NCI-H748 treated with DMSO at 0.1 percent for 48 hours (cell line): ENCODE data around the gene PPP2R3A.

Source experiments
- DNase-seq: peaks from one replicate; lab custom pipeline; 2025; lab: John Stamatoyannopoulos, UW

PPP2R3A gene

DNA sequence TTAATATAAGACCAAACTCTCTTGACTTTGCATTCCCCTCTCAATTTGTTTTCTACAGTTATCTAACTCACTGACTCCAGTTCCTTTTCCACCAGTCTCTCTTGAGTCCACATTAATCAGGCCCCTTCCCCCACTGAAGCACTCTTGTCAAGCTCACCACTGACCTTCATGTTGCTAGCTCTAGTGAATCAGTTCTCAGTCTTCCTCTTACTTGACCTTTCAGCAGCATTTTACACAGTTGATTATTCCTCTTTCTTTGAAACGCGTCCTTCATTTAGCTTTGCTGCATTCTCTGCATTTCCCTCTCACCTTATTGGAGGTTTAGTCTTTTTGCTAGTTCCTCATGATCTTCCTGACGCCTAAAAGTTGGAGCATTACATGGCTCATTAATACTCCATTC is 8.3 kb downstream of the PPP2R3A start:
- DNase-seq, result no peak

DNA sequence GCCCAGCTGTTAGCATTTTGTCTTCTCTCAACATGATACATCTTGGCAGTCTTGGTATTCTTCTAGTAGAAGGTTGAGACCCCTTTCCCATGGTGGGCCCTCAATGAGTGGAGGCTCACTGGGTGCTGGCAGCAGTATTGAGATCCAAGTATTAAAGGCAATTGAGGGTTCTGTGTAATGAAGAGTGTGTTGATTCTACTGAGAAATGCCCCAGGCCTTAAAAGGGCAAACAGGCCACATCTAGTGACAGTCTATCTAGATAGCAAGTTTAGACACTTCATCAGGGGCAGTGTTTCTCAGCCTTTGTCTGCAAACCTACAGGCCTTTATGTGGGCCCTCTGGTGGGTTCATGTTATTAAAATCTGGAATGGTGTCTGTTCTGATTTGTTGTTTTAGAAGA is 9.5 kb downstream of the PPP2R3A start:
- no peak for DNase-seq

DNA sequence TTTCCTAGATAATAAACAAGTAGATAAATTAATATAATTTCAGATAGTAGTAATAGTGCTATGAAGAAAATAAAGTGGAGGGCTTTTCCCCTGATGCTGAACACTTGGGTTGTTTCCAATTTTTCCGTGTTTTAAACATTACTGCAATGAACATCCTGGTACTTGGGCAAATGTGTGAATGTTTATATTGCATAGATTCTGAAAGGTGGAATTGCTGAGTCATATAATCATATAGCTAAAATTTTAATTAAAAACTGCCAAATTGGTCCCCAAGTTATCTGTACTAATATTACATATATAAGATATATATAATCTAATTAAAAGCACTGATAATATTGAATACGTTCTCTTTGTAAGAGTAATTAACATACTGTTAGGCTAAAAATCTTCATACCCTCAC is 10.0 kb downstream of the PPP2R3A start:
- no peak for DNase-seq

DNA sequence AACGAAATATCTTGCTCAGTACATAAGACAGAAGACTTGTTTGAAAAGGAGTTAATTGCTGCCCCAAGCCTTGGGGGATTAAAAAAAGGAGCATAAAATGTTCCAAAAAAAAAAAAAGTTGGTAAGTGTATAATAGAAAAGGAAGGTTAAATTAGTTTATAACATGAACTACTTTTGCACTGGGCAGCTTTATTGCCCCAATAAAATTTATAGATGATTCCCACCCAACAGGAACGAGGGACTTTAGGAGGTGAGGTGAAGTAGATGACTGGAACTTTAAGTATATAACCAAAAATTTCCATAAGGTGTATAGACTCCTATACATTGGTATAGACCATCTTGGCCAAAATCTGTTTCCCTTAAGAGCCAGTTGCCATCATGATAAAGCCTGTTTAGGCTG is 14.8 kb downstream of the PPP2R3A start:
- DNase-seq, result no peak

DNA sequence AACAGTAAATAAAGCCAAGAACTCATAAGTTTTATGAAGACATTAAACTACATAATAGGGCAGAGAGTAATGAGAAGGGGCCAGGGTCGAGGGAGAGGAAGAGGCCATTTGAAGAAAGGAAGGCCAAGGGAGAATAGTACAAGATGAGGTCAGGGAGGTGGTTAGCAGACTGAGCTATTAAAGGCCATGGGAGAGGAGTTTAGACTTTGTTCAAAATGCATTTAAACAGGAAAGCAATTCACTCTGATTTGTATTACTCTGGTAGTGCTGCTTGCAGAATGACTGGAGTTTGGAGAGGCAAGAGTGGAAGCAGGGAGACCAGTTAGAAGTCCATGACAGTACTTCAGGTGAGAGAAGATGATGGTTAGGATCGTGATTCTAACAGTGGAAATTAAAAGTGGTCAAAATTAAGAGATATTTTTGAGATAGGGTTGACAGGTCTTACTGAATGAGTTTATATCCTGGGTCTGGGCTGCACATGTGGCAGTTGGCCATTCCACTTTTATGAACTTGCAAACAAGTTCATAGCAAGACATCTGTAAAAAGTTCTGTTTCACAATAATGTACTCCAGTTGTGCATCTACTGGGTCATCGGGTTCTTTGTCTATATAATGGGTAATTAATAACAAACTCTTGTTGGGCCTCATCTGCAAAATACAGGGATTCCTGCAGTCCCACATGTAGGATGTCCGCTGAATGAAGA is 16.3 kb downstream of the PPP2R3A start:
- DNase-seq, result no peak

DNA sequence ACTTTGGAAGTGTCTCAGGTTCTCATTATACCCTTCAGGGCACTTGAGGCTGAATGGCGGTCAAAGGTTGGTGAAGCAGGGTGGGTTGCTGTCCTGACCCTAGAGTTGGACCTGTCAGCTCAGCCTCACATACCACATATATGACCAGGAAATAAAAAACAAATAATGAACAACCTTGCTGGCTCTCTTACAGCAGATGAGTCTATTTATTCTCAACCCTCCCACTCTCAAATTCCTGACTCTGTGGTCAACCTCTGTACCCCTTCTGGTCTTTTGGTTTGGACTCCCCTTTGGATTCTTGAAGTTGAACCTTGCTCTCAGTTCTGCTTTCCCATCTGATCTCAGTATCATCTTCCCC is 16.9 kb downstream of the PPP2R3A start:
- no peak for DNase-seq

DNA sequence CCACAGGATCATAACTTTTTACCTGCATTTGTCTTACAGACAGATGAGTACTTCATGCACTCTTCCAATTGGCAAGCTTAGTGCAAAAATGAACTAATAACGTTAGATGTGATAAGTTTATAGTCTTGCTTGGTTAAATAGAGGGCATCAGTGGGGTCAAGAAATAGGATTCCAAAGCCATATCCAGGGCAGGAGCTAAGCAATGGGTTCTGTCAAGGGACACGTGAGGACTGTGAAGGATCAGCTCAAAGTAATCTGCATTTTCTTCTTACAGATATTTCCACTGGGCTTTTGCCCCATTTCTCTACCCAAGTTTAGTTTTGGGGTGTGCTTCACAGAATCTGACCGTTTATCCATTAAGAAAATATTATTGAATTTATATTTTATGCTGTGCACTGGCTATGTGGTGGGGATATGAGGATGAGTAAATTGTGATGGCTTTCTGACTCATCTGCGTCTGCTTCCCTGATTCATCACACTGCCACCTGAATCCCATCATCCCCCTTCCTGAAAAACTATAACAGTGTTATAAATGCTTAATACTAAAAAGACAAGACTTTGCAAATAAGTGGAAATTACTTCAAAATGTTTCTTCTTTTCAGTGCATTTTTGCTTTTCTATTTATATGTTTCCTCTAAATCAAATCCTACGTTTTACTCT is 17.5 kb downstream of the PPP2R3A start:
- DNase-seq, result no peak

DNA sequence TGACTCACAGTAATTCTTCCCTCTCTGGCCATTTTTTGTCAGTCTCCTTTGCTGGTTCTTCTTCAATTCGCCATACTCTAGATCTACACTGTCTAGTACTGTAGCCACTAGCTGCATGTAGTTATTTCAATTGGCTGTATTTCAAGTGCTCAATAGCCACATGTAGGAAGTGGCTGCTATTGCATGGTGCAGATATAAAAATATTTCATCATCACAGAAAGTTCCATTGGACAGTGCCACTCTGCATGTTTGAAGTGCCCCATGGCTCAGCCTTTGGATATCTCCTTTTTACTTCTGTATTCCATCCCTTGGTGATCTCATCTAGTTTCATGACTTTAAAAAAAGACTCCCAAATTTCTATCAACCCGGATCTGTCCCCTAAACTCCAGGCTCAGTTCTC is 22.1 kb downstream of the PPP2R3A start:
- no peak for DNase-seq

DNA sequence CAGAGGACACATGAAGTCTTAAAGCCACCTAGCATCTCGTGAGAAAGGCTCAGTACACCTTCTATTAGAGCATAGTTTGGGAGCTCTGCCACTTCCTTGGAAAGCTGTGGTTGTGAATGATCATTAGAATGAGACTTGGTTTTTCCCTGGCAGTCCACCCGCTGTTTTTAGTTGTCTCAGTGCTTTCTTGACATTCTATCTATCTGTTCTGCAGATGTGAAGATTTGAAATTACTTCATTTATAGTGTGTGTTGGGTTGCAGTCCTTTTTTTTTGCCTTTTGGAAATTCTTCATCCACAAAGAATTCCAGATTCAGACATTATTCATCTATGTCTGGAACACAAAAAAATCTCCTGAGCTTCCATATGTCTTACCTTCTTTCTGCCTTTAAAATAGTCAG is 23.7 kb downstream of the PPP2R3A start:
- DNase-seq, result no peak

DNA sequence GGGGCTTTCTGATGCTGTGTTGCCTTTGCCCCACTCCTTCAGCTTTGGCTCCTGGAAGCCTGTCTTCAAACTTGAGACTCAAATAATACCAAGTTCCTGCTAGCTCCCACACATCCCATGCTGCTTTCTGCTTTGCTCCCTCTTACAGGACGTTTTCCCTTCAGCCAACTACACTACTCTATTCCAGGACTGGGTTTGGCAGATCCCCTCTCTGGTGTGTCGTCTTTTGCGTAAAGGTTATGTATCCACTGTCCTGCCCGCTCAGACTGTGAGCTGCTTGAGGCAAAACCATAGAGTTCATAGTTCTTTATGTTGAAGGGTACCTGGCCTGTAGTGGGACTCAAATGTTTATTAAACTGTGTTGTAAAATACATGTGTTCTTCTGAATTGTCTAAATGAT is 25.4 kb downstream of the PPP2R3A start:
- no peak for DNase-seq

DNA sequence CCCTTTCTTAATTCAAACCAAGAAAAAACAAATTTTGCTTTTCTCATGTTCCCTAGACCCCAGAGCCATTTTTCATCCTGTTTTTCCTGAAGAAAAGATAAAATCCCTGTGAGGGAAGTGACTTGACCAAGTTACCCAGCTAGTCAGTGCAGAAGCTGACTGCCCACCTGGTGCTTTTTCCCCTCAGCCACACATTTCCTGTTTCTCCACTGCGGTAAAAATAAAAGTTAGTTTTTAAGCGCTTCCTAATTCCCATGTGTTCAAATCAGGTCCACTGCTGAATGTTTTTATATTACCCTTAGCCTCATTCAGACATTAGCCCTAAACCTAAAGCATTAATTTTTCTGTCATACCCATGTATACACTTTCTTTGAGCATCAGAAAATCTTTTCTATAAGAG is 26.1 kb downstream of the PPP2R3A start:
- no peak for DNase-seq

DNA sequence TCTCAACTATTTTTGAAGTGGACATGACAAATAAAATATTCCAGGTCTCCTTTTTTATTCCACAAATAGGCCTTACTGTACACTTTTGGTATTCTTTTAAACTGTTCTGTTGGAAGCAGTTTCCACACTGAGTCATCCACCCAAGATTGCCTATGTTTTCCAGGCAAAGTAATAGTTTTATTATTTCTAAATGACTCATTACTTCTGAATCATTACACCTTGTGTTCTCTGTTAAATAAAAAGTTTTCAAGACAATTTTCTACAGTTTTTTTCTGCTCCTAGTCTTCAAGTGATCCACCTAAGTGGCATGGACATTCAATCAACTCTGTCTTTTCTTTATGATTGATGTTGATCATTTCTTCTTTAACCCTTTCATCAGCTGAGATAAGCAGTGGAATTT is 26.5 kb downstream of the PPP2R3A start:
- DNase-seq, result no peak

DNA sequence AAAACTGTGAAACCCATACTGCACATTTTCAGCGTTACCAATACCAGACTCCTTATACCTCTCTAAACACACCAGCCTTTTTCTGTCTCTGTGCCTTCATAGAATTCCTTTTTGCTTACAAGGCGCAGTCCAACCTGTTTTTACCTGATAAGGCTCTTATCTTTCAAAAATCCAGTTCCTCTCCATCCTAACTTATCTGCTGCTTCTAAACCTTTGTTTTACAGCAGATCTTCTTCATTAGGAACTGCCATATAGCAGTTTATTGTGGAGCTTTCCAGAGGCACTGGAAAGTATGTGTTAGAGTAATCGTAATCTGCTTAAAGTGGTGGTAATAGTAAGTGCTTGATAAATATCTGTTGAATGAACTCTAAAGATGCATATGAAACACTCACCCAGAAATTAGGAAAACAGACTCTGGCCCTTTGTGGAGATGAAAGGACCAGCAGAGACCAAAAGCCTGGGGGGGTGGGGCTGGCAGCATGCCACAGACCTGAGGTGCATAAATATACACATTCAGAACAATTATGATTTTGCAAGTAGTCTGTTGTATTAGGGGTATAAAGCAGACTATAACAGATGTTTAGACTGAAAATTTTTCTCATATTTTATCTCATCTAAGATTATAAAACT is 29.3 kb downstream of the PPP2R3A start:
- peak; percentile 45 for DNase-seq

DNA sequence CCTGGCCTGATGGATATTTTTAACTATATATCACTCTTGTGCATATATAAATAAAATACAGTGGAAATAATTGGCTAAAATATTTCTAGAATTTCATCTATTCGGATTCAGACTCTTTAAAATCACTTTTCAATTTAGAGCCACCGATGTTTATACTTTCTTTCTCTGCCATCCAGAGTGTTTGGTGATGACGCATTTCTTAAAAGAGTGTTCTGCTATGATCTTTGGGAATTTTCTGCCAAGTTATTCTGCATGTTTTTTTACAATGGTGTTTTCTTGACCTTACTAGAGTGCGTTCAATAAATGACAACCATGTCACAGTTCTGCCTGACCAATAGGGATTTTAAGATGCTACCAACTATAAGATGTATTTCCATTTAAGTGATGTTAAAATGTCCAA is 30.2 kb downstream of the PPP2R3A start:
- DNase-seq, result no peak

DNA sequence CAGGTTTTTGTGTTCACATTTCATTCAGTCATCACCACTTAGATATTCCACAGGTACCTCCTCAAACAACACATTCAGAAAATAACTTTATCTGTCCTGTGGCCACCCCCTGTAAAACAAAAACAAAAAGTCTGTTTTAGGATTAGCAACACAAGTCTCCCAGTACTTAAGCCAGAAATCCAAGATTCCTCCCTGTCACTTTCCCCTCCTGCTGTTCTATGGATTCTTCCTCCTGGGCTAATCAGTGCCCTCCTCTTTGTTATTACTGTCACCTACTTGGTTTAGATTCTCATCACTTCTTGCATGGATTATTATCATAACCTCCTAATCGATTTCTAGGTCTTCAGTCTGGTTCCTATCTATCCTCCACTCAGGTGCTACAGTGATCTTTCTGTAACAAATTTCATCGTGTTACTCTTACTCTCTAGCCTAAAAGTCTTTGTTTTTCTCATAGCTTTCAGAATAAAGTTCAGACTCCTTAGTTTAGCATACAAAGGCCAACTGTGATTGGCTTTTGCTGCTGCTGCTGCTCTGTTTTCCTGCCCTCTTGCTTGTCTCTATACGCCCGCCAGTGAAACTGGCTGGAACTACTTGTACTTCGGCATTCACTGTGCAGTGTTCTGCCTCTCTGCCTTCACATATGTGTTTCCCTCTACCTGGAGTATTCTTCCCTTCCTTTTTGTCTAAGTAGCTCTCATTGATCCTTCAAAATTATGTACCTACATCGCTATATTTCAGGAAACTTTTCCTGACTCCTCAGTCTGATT is 32.2 kb downstream of the PPP2R3A start:
- no peak for DNase-seq

DNA sequence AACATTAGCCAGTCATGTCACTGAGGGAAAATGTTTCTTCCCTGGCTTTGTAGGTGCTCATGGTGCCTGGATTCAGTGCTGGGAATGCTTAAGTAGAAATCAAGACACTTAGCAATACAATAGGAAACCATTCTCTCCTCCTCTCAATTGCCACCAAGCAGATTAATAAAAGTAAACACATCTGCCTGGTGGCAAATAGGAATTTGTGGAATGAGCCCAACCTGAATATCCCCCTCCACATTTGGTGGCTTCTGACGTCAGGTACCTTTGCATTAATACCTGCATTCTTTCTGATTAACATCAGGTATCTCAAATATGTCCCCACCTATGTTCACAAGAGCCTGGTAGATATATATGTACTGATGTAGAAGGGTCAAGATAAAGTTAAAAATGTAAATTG is 42.7 kb downstream of the PPP2R3A start:
- no peak for DNase-seq

DNA sequence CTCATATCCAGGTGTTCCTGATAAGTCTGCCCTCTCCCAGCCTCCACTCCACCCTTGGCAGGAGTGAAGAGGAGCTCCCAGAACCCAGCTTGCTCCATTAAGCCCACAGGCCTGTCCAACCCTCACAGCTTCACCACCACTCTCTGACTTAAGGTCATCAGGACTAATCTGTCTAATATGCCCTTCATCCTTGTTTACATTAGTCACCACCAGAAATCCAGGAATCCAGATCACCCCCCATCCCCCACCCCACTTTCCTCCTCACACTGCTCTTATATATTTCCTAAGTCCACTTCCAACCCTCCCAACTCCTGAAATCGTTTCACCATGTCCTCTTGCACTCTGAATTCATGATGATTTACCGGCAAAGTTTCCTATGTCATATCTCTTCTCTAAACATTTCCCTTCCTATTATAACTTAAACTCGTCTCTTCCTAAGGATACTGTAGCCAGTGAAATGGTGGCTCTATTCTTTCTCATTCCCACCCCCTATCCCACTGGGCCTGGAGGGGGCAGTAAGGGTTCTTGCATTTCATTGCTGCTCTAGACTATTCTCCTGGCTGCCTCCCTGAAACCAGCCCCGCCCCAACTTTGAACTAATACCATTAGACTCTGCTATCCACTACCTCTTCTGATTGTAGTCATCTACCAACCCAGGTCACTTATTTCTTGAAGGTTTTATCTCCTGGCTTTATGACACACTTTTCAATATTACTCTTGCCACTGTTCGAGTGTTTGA is 43.4 kb downstream of the PPP2R3A start:
- no peak for DNase-seq

DNA sequence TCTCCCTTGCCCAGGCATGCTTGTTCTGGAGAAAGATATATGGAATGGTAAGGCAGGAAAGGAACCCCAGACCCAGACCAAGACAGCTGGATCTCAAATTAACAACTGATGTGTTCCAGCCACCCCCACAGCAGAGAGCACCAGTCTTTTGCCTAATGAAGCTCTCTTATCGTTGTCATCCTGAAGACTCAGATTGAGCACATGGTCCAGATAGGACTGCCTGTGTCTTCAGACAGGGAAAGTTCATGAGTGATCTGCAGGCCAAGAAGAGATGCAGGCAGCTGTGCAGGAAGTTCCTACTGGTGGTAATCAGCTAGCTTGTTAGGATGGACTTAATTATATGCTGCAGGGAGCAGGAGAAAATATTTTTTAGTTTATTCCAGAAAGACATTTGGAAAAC is 53.3 kb downstream of the PPP2R3A start:
- DNase-seq, result no peak

DNA sequence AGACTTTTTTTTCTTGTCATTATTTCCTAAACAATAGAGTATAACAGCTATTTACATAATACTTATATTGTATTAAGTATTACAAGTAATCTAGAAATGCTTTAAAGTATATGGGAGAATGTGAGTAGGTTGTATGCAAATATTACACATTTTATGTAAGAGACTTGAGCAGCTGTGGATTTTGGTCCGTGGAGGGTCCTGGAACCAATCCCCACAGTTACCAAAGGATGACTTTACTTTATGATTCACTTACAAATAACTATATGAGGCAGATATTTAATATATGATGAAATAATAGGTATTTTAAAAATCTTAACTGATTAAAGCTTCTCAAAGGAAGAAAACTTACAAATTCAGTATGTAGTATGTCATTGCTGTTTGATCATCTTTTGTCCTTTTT is 56.3 kb downstream of the PPP2R3A start:
- DNase-seq, result no peak

DNA sequence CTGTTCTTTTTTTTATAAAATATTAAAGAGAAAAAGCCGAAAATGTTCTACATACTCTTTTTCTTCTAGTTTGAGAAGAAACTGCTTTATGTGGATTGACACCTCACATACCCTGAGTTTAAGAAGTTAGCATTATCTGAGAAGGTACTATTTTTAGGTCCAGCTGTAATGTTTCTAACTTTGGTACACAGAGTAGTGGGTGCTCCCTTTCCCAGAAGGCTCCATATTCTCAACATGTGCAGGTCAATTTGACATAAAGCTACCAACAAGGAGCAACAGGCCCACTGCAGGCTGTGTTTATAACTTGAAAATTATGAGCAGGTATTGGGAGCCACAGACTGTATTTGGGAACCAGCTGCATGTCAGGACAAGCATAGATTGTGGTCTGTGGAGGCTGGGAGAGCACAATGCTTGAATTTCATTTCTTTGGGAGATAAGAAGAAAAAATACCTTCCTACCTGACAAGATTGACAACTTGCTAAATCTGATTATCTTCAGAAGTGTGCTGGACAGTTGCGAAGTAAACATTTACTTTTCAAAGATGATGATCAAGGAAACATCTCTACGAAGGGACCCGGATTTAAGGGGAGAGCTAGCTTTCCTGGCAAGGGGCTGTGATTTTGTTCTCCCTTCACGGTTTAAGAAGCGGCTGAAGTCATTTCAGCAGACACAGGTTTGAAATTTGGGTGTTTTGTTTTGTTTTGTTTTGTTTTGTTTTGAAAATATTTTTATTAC is 57.2 kb downstream of the PPP2R3A start:
- DNase-seq, result no peak

DNA sequence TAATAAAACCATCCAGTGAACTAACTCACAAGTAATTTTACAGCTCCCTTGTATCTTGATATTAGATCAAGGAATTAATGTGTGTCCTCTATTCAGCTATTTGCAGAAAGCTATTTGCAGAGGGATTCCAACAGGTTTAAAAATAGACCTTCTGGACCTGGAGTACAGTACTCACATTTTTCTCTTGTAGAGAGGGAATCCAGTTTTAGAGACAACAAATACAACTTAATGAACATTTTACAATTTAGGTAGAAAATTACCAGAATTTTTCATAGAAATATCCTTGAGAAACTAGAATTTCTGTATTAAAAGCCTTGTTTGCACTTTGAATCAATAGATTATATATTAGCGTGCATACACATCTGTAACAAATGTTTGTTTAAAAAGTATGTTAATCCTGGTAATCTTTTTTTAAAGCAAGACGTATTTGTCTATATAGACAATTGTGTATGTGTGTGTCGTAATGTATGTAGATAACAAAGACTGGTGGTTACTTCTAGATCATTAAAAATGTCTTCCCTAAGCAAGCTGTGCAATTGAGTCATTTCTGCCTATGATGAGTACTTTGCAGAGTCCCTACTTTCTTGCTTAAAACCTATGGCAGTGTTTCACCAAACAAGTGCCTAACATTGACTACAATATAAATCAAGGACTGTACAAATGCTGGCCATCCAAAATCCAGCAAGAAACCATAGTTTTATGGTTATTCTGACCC is 57.9 kb downstream of the PPP2R3A start:
- no peak for DNase-seq
